ENCODE results near the gene TK1.

The TK1 gene

GRCh38 chr17:78159575-78160158 lies 27.2 kb downstream of the TK1 start:
- Histone ChIP-seq H3K9me3 (ENCODE audit: control insufficient read depth, low read length) (no peaks in the 10 kb centered on the region), H3K4me1 (ENCODE audit: control insufficient read depth, insufficient read depth, low read length) (peaks cover 10% of the 10 kb centered on the region), H3K27me3 (replicated peaks; ENCODE audit: control insufficient read depth, insufficient read depth, low read length) (no peaks in the 10 kb centered on the region), H3K4me3 (ENCODE audit: low read length) (no peak overlapping the region), H3K36me3 (ENCODE audit: control insufficient read depth, insufficient read depth, low read length, severe bottlenecking) (no peaks in the 10 kb centered on the region), H3K9ac (ENCODE audit: low read length) (peak overlapping the region; percentile 27)
- peak; percentile 8 for DNase-seq (ENCODE audit: low read depth)

- DNase-seq (ENCODE audit: low read depth) = no peak
- no peaks in the 10 kb centered on the region for H3K9me3 ChIP-seq (ENCODE audit: control insufficient read depth, low read length)
- no peak overlapping the region for H3K4me3 ChIP-seq (ENCODE audit: low read length)
- H3K4me1 ChIP-seq (ENCODE audit: control insufficient read depth, insufficient read depth, low read length) = peaks cover 14% of the 10 kb centered on the region
- no peaks in the 10 kb centered on the region for H3K27me3 ChIP-seq (replicated peaks; ENCODE audit: control insufficient read depth, insufficient read depth, low read length)
- H3K36me3 ChIP-seq (ENCODE audit: control insufficient read depth, insufficient read depth, low read length, severe bottlenecking) = no peaks in the 10 kb centered on the region
- no peak overlapping the region for H3K9ac ChIP-seq (ENCODE audit: low read length)
Observed at GRCh38 chr17:78154903-78155811, 31.7 kb downstream of the TK1 start.

DNA sequence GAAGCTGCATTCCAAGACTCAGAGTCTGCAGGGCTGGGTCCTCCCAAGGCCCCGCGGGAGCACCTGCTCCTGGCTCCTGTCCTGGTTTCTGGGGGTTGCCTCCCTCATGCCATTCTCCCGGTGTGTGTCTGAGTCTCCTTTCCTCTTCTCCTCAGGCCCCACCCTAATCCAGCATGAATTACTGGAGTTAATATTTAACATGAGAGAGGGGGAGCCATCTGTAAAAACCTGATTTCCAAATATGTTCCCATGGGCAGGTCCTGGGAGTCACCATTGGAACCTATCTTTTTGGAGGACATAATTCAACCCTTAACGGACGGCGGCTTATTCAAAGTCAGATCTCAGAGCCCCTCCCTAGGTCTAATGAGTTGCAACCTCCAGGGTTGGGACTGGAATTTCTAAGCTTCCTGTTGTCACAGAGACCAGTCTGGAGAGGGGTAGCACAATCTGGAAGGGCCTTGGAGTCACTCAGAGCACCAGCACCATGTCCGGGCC lies 35.3 kb downstream of the TK1 start:
- H3K9me3 ChIP-seq (ENCODE audit: control insufficient read depth, low read length) = no peaks in the 10 kb centered on the region
- H3K27me3 ChIP-seq (replicated peaks; ENCODE audit: control insufficient read depth, insufficient read depth, low read length) = no peaks in the 10 kb centered on the region
- H3K4me1 ChIP-seq (ENCODE audit: control insufficient read depth, insufficient read depth, low read length) = peaks cover 7% of the 10 kb centered on the region
- no peak overlapping the region for H3K9ac ChIP-seq (ENCODE audit: low read length)
- H3K36me3 ChIP-seq (ENCODE audit: control insufficient read depth, insufficient read depth, low read length, severe bottlenecking) = no peaks in the 10 kb centered on the region
- no peak overlapping the region for H3K4me3 ChIP-seq (ENCODE audit: low read length)
- no peak for DNase-seq (ENCODE audit: low read depth)

DNA sequence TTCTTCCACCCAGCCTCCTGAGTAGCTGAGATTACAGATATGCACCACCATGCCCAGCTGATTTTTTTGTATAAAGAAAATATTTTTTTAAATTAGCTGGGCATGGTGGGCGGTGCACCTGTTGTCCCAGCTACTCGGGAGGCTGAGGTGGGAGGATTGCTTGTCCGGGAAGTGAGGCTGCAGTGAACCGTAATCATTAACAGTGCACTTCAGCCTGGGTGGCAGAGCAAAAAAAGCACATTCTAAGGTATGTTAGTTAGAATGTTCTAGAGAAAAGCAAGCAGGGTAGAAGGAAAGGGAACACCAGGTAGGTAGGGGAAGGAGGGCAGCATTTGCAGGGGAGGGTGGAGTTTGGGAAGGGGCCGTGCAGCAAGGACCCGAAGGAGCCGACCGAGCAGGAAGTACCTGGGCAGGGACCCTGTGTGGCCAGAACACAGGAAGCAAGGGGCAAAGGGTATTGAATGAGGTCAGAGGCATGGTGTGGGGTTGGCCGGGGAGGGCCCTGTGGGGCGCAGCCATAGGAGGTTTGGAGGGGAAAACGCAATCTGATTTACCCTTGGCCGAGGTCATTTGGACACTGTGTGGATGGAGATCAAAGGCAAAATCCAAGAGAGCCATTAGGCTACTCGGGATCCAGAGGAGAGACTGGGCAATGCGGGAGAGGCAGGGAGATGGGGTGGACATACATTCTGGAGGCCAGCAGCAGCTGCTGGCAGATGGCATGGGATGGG lies 38.4 kb downstream of the TK1 start:
- Histone ChIP-seq H3K9ac (ENCODE audit: low read length) (no peak overlapping the region), H3K9me3 (ENCODE audit: control insufficient read depth, low read length) (no peaks in the 10 kb centered on the region)

GRCh38 chr17:78147315-78147998 lies 39.4 kb downstream of the TK1 start:
- Histone ChIP-seq H3K27me3 (replicated peaks; ENCODE audit: control insufficient read depth, insufficient read depth, low read length) (peaks cover 4% of the 10 kb centered on the region), H3K4me1 (ENCODE audit: control insufficient read depth, insufficient read depth, low read length) (peaks cover 30% of the 10 kb centered on the region), H3K9me3 (ENCODE audit: control insufficient read depth, low read length) (no peaks in the 10 kb centered on the region), H3K9ac (ENCODE audit: low read length) (no peak overlapping the region), H3K4me3 (ENCODE audit: low read length) (no peak overlapping the region), H3K36me3 (ENCODE audit: control insufficient read depth, insufficient read depth, low read length, severe bottlenecking) (no peaks in the 10 kb centered on the region)
- DNase-seq (ENCODE audit: low read depth) = no peak

More for the DNA sequence above, 38.4 kb downstream of the TK1 start:
- Histone ChIP-seq H3K4me3 (ENCODE audit: low read length) (no peak overlapping the region), H3K36me3 (ENCODE audit: control insufficient read depth, insufficient read depth, low read length, severe bottlenecking) (no peaks in the 10 kb centered on the region), H3K4me1 (ENCODE audit: control insufficient read depth, insufficient read depth, low read length) (peaks cover 30% of the 10 kb centered on the region), H3K27me3 (replicated peaks; ENCODE audit: control insufficient read depth, insufficient read depth, low read length) (peaks cover 4% of the 10 kb centered on the region)
- DNase-seq (ENCODE audit: low read depth) = no peak

- H3K36me3 ChIP-seq (ENCODE audit: control insufficient read depth, insufficient read depth, low read length, severe bottlenecking) = no peaks in the 10 kb centered on the region
- H3K4me1 ChIP-seq (ENCODE audit: control insufficient read depth, insufficient read depth, low read length) = peaks cover 30% of the 10 kb centered on the region
- no peaks in the 10 kb centered on the region for H3K9me3 ChIP-seq (ENCODE audit: control insufficient read depth, low read length)
- DNase-seq (ENCODE audit: low read depth) = no peak
- H3K9ac ChIP-seq (ENCODE audit: low read length) = no peak overlapping the region
- no peak overlapping the region for H3K4me3 ChIP-seq (ENCODE audit: low read length)
- peaks cover 4% of the 10 kb centered on the region for H3K27me3 ChIP-seq (replicated peaks; ENCODE audit: control insufficient read depth, insufficient read depth, low read length)
Observed at GRCh38 chr17:78146881-78147280, 40.0 kb downstream of the TK1 start.

GRCh38 chr17:78146471-78146869 lies 40.4 kb downstream of the TK1 start:
- Histone ChIP-seq H3K9ac (ENCODE audit: low read length) (no peak overlapping the region), H3K4me1 (ENCODE audit: control insufficient read depth, insufficient read depth, low read length) (peaks cover 28% of the 10 kb centered on the region), H3K36me3 (ENCODE audit: control insufficient read depth, insufficient read depth, low read length, severe bottlenecking) (no peaks in the 10 kb centered on the region), H3K9me3 (ENCODE audit: control insufficient read depth, low read length) (no peaks in the 10 kb centered on the region), H3K27me3 (replicated peaks; ENCODE audit: control insufficient read depth, insufficient read depth, low read length) (peaks cover 4% of the 10 kb centered on the region), H3K4me3 (ENCODE audit: low read length) (no peak overlapping the region)
- DNase-seq (ENCODE audit: low read depth) = no peak

GRCh38 chr17:78144736-78145641 lies 41.9 kb downstream of the TK1 start:
- Histone ChIP-seq H3K9me3 (ENCODE audit: control insufficient read depth, low read length) (no peaks in the 10 kb centered on the region), H3K4me3 (ENCODE audit: low read length) (peak overlapping the region; percentile 69), H3K27me3 (replicated peaks; ENCODE audit: control insufficient read depth, insufficient read depth, low read length) (peaks cover 4% of the 10 kb centered on the region), H3K9ac (ENCODE audit: low read length) (peak overlapping the region; percentile 83), H3K4me1 (ENCODE audit: control insufficient read depth, insufficient read depth, low read length) (peaks cover 23% of the 10 kb centered on the region), H3K36me3 (ENCODE audit: control insufficient read depth, insufficient read depth, low read length, severe bottlenecking) (no peaks in the 10 kb centered on the region)
- peak; percentile 19 for DNase-seq (ENCODE audit: low read depth)

DNA sequence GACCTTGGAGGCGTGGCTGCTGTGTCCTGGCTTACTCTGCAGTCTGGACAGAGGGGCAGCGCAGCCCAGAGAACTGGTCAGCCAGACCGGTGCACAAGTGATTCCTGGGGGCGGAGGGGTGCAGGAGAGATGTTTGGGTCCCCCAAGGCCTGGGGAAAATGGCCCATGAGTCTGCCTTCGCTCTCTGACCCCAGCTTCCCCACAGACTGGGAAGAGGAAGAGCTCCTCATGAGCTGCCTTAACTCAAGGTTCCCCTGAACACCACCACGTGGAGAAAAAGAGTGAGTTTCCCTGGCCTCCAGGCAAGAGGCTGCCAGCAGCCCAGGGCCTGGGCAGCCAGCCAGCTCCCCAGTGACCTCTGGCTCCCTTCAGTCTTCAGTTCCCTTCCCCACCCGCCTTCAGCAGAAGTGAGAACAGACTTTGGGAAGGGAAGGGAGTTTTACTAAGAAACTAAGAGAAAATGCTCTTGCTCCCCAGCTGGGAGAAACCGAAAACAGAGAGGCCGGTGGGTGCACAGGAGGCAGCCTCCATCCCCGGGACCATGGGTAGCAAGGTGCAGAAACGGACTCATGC lies 42.6 kb downstream of the TK1 start:
- no peaks in the 10 kb centered on the region for H3K9me3 ChIP-seq (ENCODE audit: control insufficient read depth, low read length)
- H3K4me1 ChIP-seq (ENCODE audit: control insufficient read depth, insufficient read depth, low read length) = peaks cover 23% of the 10 kb centered on the region
- peak overlapping the region; percentile 69 for H3K4me3 ChIP-seq (ENCODE audit: low read length)
- no peaks in the 10 kb centered on the region for H3K36me3 ChIP-seq (ENCODE audit: control insufficient read depth, insufficient read depth, low read length, severe bottlenecking)
- H3K9ac ChIP-seq (ENCODE audit: low read length) = peak overlapping the region; percentile 83
- DNase-seq (ENCODE audit: low read depth) = peak; percentile 71
- peaks cover 4% of the 10 kb centered on the region for H3K27me3 ChIP-seq (replicated peaks; ENCODE audit: control insufficient read depth, insufficient read depth, low read length)

All from adipocyte (in vitro differentiated cells).